ENCODE results near the gene NFE2L1. TPM values are rescaled to one million over a fixed set of nuclear protein-coding genes. Genes with fewer than 3 reads are reported as not detected.

Gene NFE2L1
- total and polyA plus RNA-seq, 9 of the 15 experiments (the other 6 are each of a cell fraction or from before 2014, with no cell fraction given): 2.0 to 68.6 (median 39.7) TPM

GRCh38 chr17:48058393-48059124, 10.4 kb downstream of the NFE2L1 start:
- CTCF ChIA-PET (ENCODE audit: low intra/inter-chr PET ratio): no interaction called here
- DNase-seq (ENCODE audit: extremely low read depth in 1 of 4, low spot score in 3 of 4): no peak

GRCh38 chr17:48059125-48059668, 11.0 kb downstream of the NFE2L1 start:
- H4K20me1 ChIP-seq (replicated peaks; ENCODE audit: control insufficient read depth, insufficient read depth, low read length): peaks cover 4% of the 10 kb centered on the region; the same call in 1 of the 2 replicates
- ATAC-seq (no peak), FAIRE-seq (no peak), DNase-seq (ENCODE audit: extremely low read depth in 1 of 4, low spot score in 3 of 4) (no peak)
- intact Hi-C loops (cut with micrococcal nuclease): no loop called here
- no peaks in the 10 kb centered on the region for H3K27me3 ChIP-seq (ENCODE audit: control insufficient read depth in 2 of 2, insufficient read depth in 2 of 2, low read length in 2 of 2)
- in situ Hi-C loops (cut with MboI): no loop called here
- H3K4me2 ChIP-seq (ENCODE audit: insufficient read depth, low read length): no peak overlapping the region
- H3K9ac ChIP-seq (ENCODE audit: insufficient read depth in 1 of 2, low read depth in 2 of 2, low read length in 2 of 2): no peak overlapping the region
- peaks cover 22 to 28% of the 10 kb centered on the region in 2 experiments for H3K4me1 ChIP-seq (replicated peaks in 1 of 2; ENCODE audit: control insufficient read depth in 2 of 2, insufficient read depth in 2 of 2, low read length in 2 of 2)
- no peaks in the 10 kb centered on the region for H3K9me3 ChIP-seq (replicated peaks; ENCODE audit: control insufficient read depth, insufficient read depth, low read depth, low read length)
- H3K4me3 ChIP-seq: no peak overlapping the region
- ChIA-PET POLR2A (interaction anchor here (1.1 to 6.5 kb wide), 6 partner anchors 10 to 76 kb away, joined by 3 to 74 read pairs (median 6); partner anchors contain the start of gene NFE2L1), CTCF (ENCODE audit: low intra/inter-chr PET ratio) (no interaction called here)
- H2AFZ ChIP-seq (ENCODE audit: low read depth, low read length): no peak overlapping the region
- WGBS (ENCODE audit: insufficient coverage, low coverage, missing lambda C conversion rate): 96% methylated on average over 25 of the region's 32 CpGs
- peaks cover 26% of the 10 kb centered on the region for H3K79me2 ChIP-seq (ENCODE audit: control insufficient read depth, insufficient read depth, low read length)
- no peak overlapping the region for H3K27ac ChIP-seq (ENCODE audit: extremely low read depth, low read depth, low read length)
- no peak for TF ChIP-seq RBM14 (IDR thresholded peaks at IDR 0.05; ENCODE audit: borderline replicate concordance, insufficient read depth, low read depth, low read length)
- no peak for TF ChIP-seq SETDB1 (IDR thresholded peaks at IDR 0.05; ENCODE audit: low read length)
- no peak for TF ChIP-seq ZBTB17 (CRISPR knock-in tag; IDR thresholded peaks at IDR 0.05)
- TF ChIP-seq POLR2G (IDR thresholded peaks at IDR 0.05; ENCODE audit: low read depth, low read length): peak; percentile 55
- 0 out of 2 replicates have a peak, but pooled peaks have one; percentile 42 for TF ChIP-seq RBFOX2 (IDR thresholded peaks at IDR 0.05; ENCODE audit: low read depth, low read length)
- no peak for TF ChIP-seq ATF7 (IDR thresholded peaks at IDR 0.05)
- BruUV-seq (replicated peaks): TSS peak; percentile 26
- peaks cover 86% of the 10 kb centered on the region for H3K36me3 ChIP-seq (ENCODE audit: control insufficient read depth, insufficient read depth, low read length)
- H3K9me1 ChIP-seq (ENCODE audit: control insufficient read depth, insufficient read depth, low read length): peaks cover 10% of the 10 kb centered on the region

More at GRCh38 chr17:48058393-48059124, 10.4 kb downstream of the NFE2L1 start:
- Histone ChIP-seq H3K4me3 (no peak overlapping the region), H3K4me2 (ENCODE audit: insufficient read depth, low read length) (no peak overlapping the region), H2AFZ (ENCODE audit: low read depth, low read length) (no peak overlapping the region), H3K9ac (ENCODE audit: insufficient read depth in 1 of 2, low read depth in 2 of 2, low read length in 2 of 2) (no peak overlapping the region), H3K79me2 (ENCODE audit: control insufficient read depth, insufficient read depth, low read length) (peaks cover 32% of the 10 kb centered on the region), H3K36me3 (ENCODE audit: control insufficient read depth, insufficient read depth, low read length) (peaks cover 89% of the 10 kb centered on the region), H3K9me3 (replicated peaks; ENCODE audit: control insufficient read depth, insufficient read depth, low read depth, low read length) (no peaks in the 10 kb centered on the region), H3K27ac (ENCODE audit: extremely low read depth, low read depth, low read length) (peak overlapping the region; percentile 17; the same call in 1 of the 3 replicates), H4K20me1 (replicated peaks; ENCODE audit: control insufficient read depth, insufficient read depth, low read length) (peaks cover 10% of the 10 kb centered on the region; the same call in 1 of the 2 replicates), H3K27me3 (ENCODE audit: control insufficient read depth in 2 of 2, insufficient read depth in 2 of 2, low read length in 2 of 2) (no peaks in the 10 kb centered on the region), H3K4me1 (replicated peaks in 1 of 2; ENCODE audit: control insufficient read depth in 2 of 2, insufficient read depth in 2 of 2, low read length in 2 of 2) (peaks cover 29 to 31% of the 10 kb centered on the region in 2 experiments), H3K9me1 (ENCODE audit: control insufficient read depth, insufficient read depth, low read length) (peaks cover 10% of the 10 kb centered on the region)
- in situ Hi-C loops (cut with MboI) (no loop called here), intact Hi-C loops (cut with micrococcal nuclease) (no loop called here)
- POLR2A ChIA-PET: interaction anchor here (0.7 to 6.5 kb wide), 8 partner anchors 10 to 329 kb away, joined by 3 to 74 read pairs (median 4); partner anchors contain the start of gene NFE2L1
- FAIRE-seq: no peak
- BruUV-seq (replicated peaks): no TSS peak
- WGBS (ENCODE audit: insufficient coverage, low coverage, missing lambda C conversion rate): 96% methylated on average over 10 of the region's 11 CpGs
- ATAC-seq: no peak
- TF ChIP-seq RBFOX2 (IDR thresholded peaks at IDR 0.05; ENCODE audit: low read depth, low read length): peak; percentile 47
- no peak for TF ChIP-seq HLTF (IDR thresholded peaks at IDR 0.05)
- TF ChIP-seq POLR2G (IDR thresholded peaks at IDR 0.05; ENCODE audit: low read depth, low read length): peak; percentile 35; the same call in 1 of the 2 replicates
